Measurements from ENCODE around the gene NNAT.

GRCh38 chr20:37474386-37474785 is 46.7 kb upstream of the NNAT start:
- no peak for TF ChIP-seq CTCF (IDR thresholded peaks at IDR 0.05)
- no peak for TF ChIP-seq ZFX (IDR thresholded peaks at IDR 0.05; ENCODE audit: borderline replicate concordance)
